Esophagus muscularis mucosa (tissue), 3 donors: ENCODE measurements around the gene CCNG2.

Experiments used
- CTCF ChIP-seq, 3 experiments: fragments of 200-600 bp in 2 of 3; fragments of 450-650 bp in 1 of 3; sonication (generic) in 2 of 3; IDR thresholded peaks; one replicate each; pipeline ENCODE4 v1.5.1; 2017 to 2019; ENCODE audit warnings: antibody characterized with exemption in 3 of 3, mild to moderate bottlenecking in 2 of 3, moderate library complexity in 1 of 3
- POLR2A ChIP-seq: fragments of 450-650 bp; IDR thresholded peaks from one replicate; pipeline ENCODE4 v1.6.1; 2017; ENCODE audit warnings: antibody characterized with exemption, moderate library complexity, mild to moderate bottlenecking, low read depth

DNA sequence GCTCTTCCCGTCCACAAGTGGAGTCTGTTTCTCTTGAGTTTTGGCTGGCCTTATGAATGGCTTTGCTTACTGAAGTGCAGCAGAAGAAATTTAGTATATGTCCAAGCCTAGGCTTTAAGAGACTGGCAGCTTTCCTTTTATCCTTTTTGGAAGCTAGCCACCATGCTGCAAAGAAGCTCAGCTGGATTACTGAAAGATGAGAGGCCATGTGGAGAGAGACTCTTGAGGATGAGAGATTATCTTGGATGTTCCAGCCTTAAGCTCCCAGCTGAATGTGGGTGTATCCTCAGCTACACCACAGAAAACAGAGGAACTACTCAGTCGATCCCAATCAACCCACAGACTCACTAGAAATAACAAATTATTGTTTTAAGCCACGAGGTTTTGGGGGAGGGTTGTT lies 12.5 kb downstream of the CCNG2 start:
- TF ChIP-seq CTCF (IDR thresholded peaks at IDR 0.05) (no peak), POLR2A (no peak)
